CD14-positive monocyte (primary cell): ENCODE measurements around the gene PPM1K. TPM values are rescaled to one million over a fixed set of nuclear protein-coding genes. Genes with fewer than 3 reads are reported as not detected.
A peak's percentile ranks its signal among the peaks of the same experiment; 100 is the strongest.

Experiments
- DNase-seq, 3 donors: peaks; one replicate each; pipeline ENCODE4 v3.0.0-alpha.2; 2011 to 2022
- H2AFZ ChIP-seq: 2 replicates; pipeline ENCODE4 v1.6.0; 2012; ENCODE audit warnings: mild to moderate bottlenecking, low read depth, low read length, inconsistent platforms; ENCODE audit not compliant: insufficient read depth, poor library complexity, severe bottlenecking
- H3K27ac ChIP-seq, 2 donors: 1 replicate in 1 of 2; 2 replicates in 1 of 2; pipeline ENCODE4 v1.5.1; 2012 to 2013; ENCODE audit warnings: low read length in 2 of 2, control low read depth in 1 of 2, inconsistent platforms in 1 of 2, low read depth in 1 of 2, mild to moderate bottlenecking in 1 of 2
- H3K27me3 ChIP-seq, 2 donors: one replicate each; pipeline versions ENCODE4 v1.6.0 to v1.6.1; 2011 to 2013; ENCODE audit warnings: low read length in 2 of 2; ENCODE audit not compliant: control insufficient read depth in 2 of 2, insufficient read depth in 2 of 2
- H3K36me3 ChIP-seq, 2 donors: replicated peaks in 1 of 2; 1 replicate in 1 of 2; 2 replicates in 1 of 2; pipeline versions ENCODE4 v1.5.1 to v1.6.1; 2012 to 2013; ENCODE audit warnings: low read length in 2 of 2, control low read depth in 1 of 2, inconsistent platforms in 1 of 2, mild to moderate bottlenecking in 1 of 2; ENCODE audit not compliant: insufficient read depth in 2 of 2, control insufficient read depth in 1 of 2
- H3K4me1 ChIP-seq, 2 donors: 1 replicate in 1 of 2; 2 replicates in 1 of 2; pipeline versions ENCODE4 v1.5.1 to v1.6.1; 2012 to 2013; ENCODE audit warnings: low read length in 2 of 2, control low read depth in 1 of 2, inconsistent platforms in 1 of 2, mild to moderate bottlenecking in 1 of 2, moderate library complexity in 1 of 2; ENCODE audit not compliant: insufficient read depth in 2 of 2, control insufficient read depth in 1 of 2
- H3K4me2 ChIP-seq: replicated peaks from 2 replicates; pipeline ENCODE3; 2012; ENCODE audit warnings: low read length, moderate library complexity, mild to moderate bottlenecking; ENCODE audit not compliant: poor library complexity, severe bottlenecking; ENCODE audit errors: extremely low read depth
- H3K4me3 ChIP-seq, 3 experiments: fragments of 200-600 bp in 1 of 3; sonication (generic) in 1 of 3; replicated peaks in 1 of 3; 1 replicate in 2 of 3; 2 replicates in 1 of 3; pipeline ENCODE4 v1.5.1; 2011 to 2013; ENCODE audit warnings: low read length in 3 of 3, mild to moderate bottlenecking in 3 of 3, control low read depth in 2 of 3, low read depth in 2 of 3, inconsistent platforms in 1 of 3, moderate library complexity in 1 of 3
- H3K79me2 ChIP-seq: 2 replicates; pipeline ENCODE4 v1.6.0; 2012; ENCODE audit warnings: mild to moderate bottlenecking, control low read depth, inconsistent platforms, low read length, moderate library complexity; ENCODE audit not compliant: insufficient read depth
- H3K9ac ChIP-seq: 2 replicates; pipeline ENCODE4 v1.6.0; 2017; ENCODE audit warnings: low read length, mild to moderate bottlenecking; ENCODE audit not compliant: insufficient read depth, poor library complexity, severe bottlenecking
- H3K9me3 ChIP-seq, 2 donors: replicated peaks in 1 of 2; 1 replicate in 1 of 2; 2 replicates in 1 of 2; pipeline versions ENCODE4 v1.5.1 to v1.6.1; 2012 to 2013; ENCODE audit warnings: low read length in 2 of 2, control low read depth in 1 of 2; ENCODE audit not compliant: control insufficient read depth in 1 of 2, insufficient read depth in 1 of 2
- H4K20me1 ChIP-seq: 2 replicates; pipeline ENCODE4 v1.6.0; 2012; ENCODE audit warnings: mild to moderate bottlenecking, low read length, control low read depth, moderate library complexity; ENCODE audit not compliant: insufficient read depth
- H3K27ac Mint-ChIP-seq, 7 donors: one replicate each; pipeline ENCODE4 v1.8.0; 2020; ENCODE audit warnings: mild to moderate bottlenecking in 7 of 7, mixed read lengths in 7 of 7, moderate library complexity in 6 of 7, inconsistent platforms in 2 of 7
- H3K27me3 Mint-ChIP-seq, 3 donors: one replicate each; pipeline ENCODE4 v1.8.0; 2021 to 2022; ENCODE audit warnings: low read depth in 3 of 3, mild to moderate bottlenecking in 3 of 3, mixed read lengths in 3 of 3, moderate library complexity in 3 of 3, inconsistent platforms in 1 of 3
- H3K36me3 Mint-ChIP-seq, 2 donors: one replicate each; pipeline ENCODE4 v1.8.0; 2020; ENCODE audit warnings: mixed read lengths in 2 of 2, inconsistent platforms in 1 of 2, mild to moderate bottlenecking in 1 of 2
- H3K4me1 Mint-ChIP-seq: one replicate; pipeline ENCODE4 v1.8.0; 2020; ENCODE audit warnings: mild to moderate bottlenecking, mixed read lengths
- H3K4me3 Mint-ChIP-seq, 2 donors: one replicate each; pipeline ENCODE4 v1.8.0; 2020; ENCODE audit warnings: mild to moderate bottlenecking in 2 of 2, mixed read lengths in 2 of 2, moderate library complexity in 1 of 2
- H3K9me3 Mint-ChIP-seq, 7 donors: one replicate each; pipeline ENCODE4 v1.8.0; 2020 to 2022; ENCODE audit warnings: mixed read lengths in 7 of 7, mild to moderate bottlenecking in 6 of 7, moderate library complexity in 6 of 7, inconsistent platforms in 2 of 7
- CTCF ChIP-seq: fragments of 200-600 bp; IDR thresholded peaks from one replicate; pipeline ENCODE4 v1.8.0; 2022; ENCODE audit warnings: antibody characterized with exemption, mild to moderate bottlenecking
- WGBS: methylation state at CpG from one replicate; pipeline ENCODE4 v1.1.5; 2013; ENCODE audit warnings: missing lambda C conversion rate; ENCODE audit not compliant: insufficient coverage; 5-methylcytosine and 5-hydroxymethylcytosine counted together
- intact Hi-C, 2 donors: fragments of 100-400 bp; cut with micrococcal nuclease; formaldehyde crosslinking; loops; one replicate each; pipeline versions ENCODE4 v1.15.0 to v1.15.1; 2023
- polyA plus RNA-seq, 3 donors: library from polyadenylated mRNA; depleted of rRNA in 1 of 3; unstranded in 2 of 3; stranded (reverse) in 1 of 3; fragments of 300-500 nt in 2 of 3; fragments of >200 nt in 1 of 3; fragmentation: Illumina TruSeq in 2 of 3; gene quantifications; 1 replicate in 2 of 3; 2 replicates in 1 of 3; pipeline ENCODE4 v1.2.3, GENCODE V29; 2012 to 2021

Gene PPM1K
- polyA plus RNA-seq, 3 donors = 5.7 to 11.0 (median 7.0) TPM

- Histone ChIP-seq H4K20me1 (no peaks in the 10 kb centered on the region), H3K27me3 (no peaks in the 10 kb centered on the region), H3K4me1 (no peaks in the 10 kb centered on the region), H3K4me2 (no peak overlapping the region), H3K27ac (no peak overlapping the region), H2AFZ (peak overlapping the region; percentile 70), H3K9me3 (peaks cover 0 to 4% of the 10 kb centered on the region in 2 donors), H3K79me2 (no peaks in the 10 kb centered on the region), H3K4me3 (no peak overlapping the region), H3K36me3 (no peaks in the 10 kb centered on the region), H3K9ac (no peak overlapping the region)
- intact Hi-C loops = no loop called here
- Mint-ChIP-seq H3K4me1 (peaks cover 10% of the 10 kb centered on the region), H3K36me3 (no peaks in the 10 kb centered on the region), H3K27ac (no peak overlapping the region), H3K4me3 (no peak overlapping the region), H3K27me3 (no peaks in the 10 kb centered on the region), H3K9me3 (peaks cover 0 to 14% (median 8%) of the 10 kb centered on the region in 7 donors)
- no CpG with 5 or more reads among the region's 1 CpG for WGBS
- no peak for TF ChIP-seq CTCF
- DNase-seq = no peak
Measured at GRCh38 chr4:88230461-88230891, 53.9 kb downstream of the PPM1K start.

- Mint-ChIP-seq H3K9me3 (peaks cover 0 to 8% (median 8%) of the 10 kb centered on the region in 7 donors), H3K36me3 (no peaks in the 10 kb centered on the region), H3K27ac (no peak overlapping the region), H3K4me1 (peaks cover 10% of the 10 kb centered on the region), H3K4me3 (no peak overlapping the region), H3K27me3 (no peaks in the 10 kb centered on the region)
- no peak for DNase-seq
- Histone ChIP-seq H3K27ac (no peak overlapping the region), H3K9me3 (peaks cover 0 to 4% of the 10 kb centered on the region in 2 donors), H3K4me3 (no peak overlapping the region), H3K4me2 (no peak overlapping the region), H3K36me3 (no peaks in the 10 kb centered on the region), H3K9ac (no peak overlapping the region), H3K27me3 (no peaks in the 10 kb centered on the region), H3K79me2 (no peaks in the 10 kb centered on the region), H4K20me1 (no peaks in the 10 kb centered on the region), H3K4me1 (no peaks in the 10 kb centered on the region), H2AFZ (no peak overlapping the region)
- intact Hi-C loops = no loop called here
- 90% methylated on average over 2 of the region's 2 CpGs for WGBS
- no peak for TF ChIP-seq CTCF
Measured at GRCh38 chr4:88227734-88228133, 56.6 kb downstream of the PPM1K start.
